Subcutaneous adipose tissue (tissue), 4 donors: ENCODE results near the gene ZNF609. TPM values are rescaled to one million over a fixed set of nuclear protein-coding genes. Genes with fewer than 3 reads are reported as not detected.

Experiments used
- total RNA-seq, 4 donors: library from RNA; depleted of rRNA; stranded (reverse); fragments of >200 nt; gene quantifications; one replicate each; pipeline ENCODE4 v1.1.0, GENCODE V29; 2016
- TF ChIP-seq, protein P1 (sequence below): fragments of 450-650 bp; IDR thresholded peaks from one replicate; pipeline ENCODE4 v1.5.1; 2016; ENCODE audit warnings: low read depth, mild to moderate bottlenecking, control low read depth, antibody characterized with exemption, moderate library complexity

ZNF609 gene
- total RNA-seq, 4 donors from 2014 or later, result 23.0 to 26.9 (median 24.1) TPM

- TF ChIP-seq, protein P1, sequence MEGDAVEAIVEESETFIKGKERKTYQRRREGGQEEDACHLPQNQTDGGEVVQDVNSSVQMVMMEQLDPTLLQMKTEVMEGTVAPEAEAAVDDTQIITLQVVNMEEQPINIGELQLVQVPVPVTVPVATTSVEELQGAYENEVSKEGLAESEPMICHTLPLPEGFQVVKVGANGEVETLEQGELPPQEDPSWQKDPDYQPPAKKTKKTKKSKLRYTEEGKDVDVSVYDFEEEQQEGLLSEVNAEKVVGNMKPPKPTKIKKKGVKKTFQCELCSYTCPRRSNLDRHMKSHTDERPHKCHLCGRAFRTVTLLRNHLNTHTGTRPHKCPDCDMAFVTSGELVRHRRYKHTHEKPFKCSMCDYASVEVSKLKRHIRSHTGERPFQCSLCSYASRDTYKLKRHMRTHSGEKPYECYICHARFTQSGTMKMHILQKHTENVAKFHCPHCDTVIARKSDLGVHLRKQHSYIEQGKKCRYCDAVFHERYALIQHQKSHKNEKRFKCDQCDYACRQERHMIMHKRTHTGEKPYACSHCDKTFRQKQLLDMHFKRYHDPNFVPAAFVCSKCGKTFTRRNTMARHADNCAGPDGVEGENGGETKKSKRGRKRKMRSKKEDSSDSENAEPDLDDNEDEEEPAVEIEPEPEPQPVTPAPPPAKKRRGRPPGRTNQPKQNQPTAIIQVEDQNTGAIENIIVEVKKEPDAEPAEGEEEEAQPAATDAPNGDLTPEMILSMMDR, result no peak
Observed at GRCh38 chr15:64568765-64569164, 108.4 kb downstream of the ZNF609 start.

DNA sequence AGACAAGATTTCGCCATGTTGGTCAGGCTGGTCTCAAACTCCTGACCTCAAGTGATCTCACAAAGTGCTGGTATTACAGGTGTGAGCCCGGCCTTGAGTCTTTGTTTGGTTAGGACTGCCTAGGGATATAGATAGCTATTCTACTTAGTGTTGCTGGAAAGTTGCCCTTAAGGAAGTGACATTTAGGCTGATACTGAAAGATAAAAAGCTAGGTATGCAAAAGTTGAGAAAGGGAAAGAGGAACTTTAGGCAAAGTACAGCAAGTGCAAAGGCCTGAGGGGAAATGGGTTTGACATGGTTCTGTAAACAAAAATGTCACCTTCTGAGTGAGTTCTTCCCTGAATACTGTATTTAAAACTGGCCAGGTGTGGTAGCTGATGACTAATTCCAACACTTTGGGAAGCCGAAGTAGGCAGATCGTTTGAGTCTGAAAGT lies 111.5 kb downstream of the ZNF609 start:
- TF ChIP-seq, protein P1, result no peak

DNA sequence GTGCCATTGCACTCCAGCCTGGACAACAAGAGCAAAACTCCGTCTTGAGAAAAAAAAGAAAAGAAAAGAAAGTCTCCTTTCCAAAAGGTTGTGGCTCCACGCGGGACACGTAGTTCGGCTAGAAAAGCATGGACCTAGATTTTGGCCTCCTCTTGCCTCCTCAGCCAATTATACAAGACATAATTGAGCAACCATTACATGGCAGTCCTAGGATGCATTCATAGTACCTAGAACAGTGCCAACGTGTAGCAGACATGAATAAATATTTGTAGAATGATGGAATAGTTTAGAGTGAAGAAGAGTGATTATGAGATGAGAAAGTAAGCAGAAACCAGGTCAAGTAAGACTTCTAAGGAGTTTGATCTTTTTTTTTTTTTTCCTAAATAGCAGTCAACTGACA lies 112.5 kb downstream of the ZNF609 start:
- TF ChIP-seq, protein P1, result no peak

- TF ChIP-seq, protein P1, result no peak
Observed at GRCh38 chr15:64574301-64575017, 114.1 kb downstream of the ZNF609 start.

GRCh38 chr15:64580696-64581407 lies 120.5 kb downstream of the ZNF609 start:
- TF ChIP-seq, protein P1, result no peak

- TF ChIP-seq, protein P1, result no peak
Observed at GRCh38 chr15:64581408-64581761, 121.0 kb downstream of the ZNF609 start.

DNA sequence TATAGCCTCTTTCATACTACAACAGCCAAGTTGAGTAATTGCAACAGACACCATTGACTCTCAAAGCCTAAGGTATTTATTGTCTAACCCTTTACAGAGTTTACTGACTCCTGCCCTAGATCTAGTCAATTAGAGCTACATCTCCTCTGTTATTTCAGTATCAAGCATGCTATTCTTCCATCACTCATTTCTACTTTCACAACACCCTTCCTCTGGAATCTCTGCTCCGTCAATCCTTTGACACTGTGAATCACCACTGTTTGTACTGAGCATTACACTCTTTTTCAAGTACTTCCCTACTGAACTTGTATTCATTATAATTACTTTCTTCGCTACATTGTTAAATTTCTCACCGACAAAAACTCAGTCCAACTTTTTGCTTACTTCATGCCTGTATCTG lies 121.8 kb downstream of the ZNF609 start:
- TF ChIP-seq, protein P1, result no peak
